ENCODE measurements around the gene TMC5. TPM values are rescaled to one million over a fixed set of nuclear protein-coding genes. Genes with fewer than 3 reads are reported as not detected.

TMC5 gene
- polyA plus RNA-seq, 1 experiment, result not detected

DNA sequence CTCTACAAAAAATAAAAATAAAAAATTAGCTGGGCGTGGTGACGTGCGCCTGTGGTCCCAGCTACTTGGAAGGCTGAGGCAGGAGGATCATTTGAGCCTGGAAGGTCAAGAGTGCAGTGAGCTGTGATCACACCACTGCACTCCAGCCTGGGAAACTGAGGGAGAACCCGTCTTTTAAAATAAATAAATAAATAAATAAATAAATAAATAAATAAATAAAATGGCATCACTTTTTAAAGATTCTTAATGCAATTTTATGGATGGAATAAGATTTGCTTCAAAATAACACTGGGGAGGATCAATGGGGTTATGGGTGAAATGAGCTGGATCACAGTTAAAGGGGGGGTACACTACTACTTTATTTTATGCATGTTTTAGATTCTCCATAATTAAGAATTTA is 89.3 kb downstream of the TMC5 start:
- POLR2A ChIA-PET, result no interaction called here
- CTCF ChIA-PET, result interaction anchor here (1.2 kb wide), 1 partner anchor 421 kb away, joined by 3 read pairs; no protein-coding TSS in a partner anchor
- Histone ChIP-seq H3K27ac (ENCODE audit: low read depth, low read length) (no peak overlapping the region), H3K27me3 (ENCODE audit: control insufficient read depth, insufficient read depth, low read length) (no peaks in the 10 kb centered on the region), H3K9me3 (ENCODE audit: control insufficient read depth, insufficient read depth, low read length) (no peaks in the 10 kb centered on the region), H3K4me3 (ENCODE audit: low read depth, low read length) (no peak overlapping the region)
- TF ChIP-seq, protein P1, sequence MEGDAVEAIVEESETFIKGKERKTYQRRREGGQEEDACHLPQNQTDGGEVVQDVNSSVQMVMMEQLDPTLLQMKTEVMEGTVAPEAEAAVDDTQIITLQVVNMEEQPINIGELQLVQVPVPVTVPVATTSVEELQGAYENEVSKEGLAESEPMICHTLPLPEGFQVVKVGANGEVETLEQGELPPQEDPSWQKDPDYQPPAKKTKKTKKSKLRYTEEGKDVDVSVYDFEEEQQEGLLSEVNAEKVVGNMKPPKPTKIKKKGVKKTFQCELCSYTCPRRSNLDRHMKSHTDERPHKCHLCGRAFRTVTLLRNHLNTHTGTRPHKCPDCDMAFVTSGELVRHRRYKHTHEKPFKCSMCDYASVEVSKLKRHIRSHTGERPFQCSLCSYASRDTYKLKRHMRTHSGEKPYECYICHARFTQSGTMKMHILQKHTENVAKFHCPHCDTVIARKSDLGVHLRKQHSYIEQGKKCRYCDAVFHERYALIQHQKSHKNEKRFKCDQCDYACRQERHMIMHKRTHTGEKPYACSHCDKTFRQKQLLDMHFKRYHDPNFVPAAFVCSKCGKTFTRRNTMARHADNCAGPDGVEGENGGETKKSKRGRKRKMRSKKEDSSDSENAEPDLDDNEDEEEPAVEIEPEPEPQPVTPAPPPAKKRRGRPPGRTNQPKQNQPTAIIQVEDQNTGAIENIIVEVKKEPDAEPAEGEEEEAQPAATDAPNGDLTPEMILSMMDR (IDR thresholded peaks at IDR 0.05; ENCODE audit: low read depth, low read length), result no peak
- DNase-seq (ENCODE audit: low read depth, low spot score), result no peak

DNA sequence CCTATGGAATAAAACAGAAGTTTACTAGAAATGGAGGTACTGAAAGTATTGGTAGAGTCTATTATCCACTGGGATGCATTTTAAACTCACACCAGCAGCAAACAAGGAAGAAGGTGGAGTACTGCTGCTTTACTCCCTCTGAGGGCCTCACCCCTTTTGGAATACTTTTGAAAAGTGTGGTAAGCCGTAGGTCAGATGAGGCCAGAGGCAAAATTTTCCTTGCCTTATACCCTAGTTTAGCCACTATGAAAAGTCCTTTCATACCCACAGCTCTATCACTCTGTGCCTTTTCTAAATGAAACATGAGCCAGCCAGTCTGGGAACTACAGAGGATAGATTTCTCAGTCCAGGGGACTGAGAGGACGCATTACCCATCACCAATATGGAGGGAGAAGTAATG is 90.2 kb downstream of the TMC5 start:
- Histone ChIP-seq H3K9me3 (ENCODE audit: control insufficient read depth, insufficient read depth, low read length) (no peaks in the 10 kb centered on the region), H3K4me3 (ENCODE audit: low read depth, low read length) (no peak overlapping the region), H3K27me3 (ENCODE audit: control insufficient read depth, insufficient read depth, low read length) (no peaks in the 10 kb centered on the region), H3K27ac (ENCODE audit: low read depth, low read length) (no peak overlapping the region)
- ChIA-PET POLR2A (no interaction called here), CTCF (interaction anchor here (1.0 kb wide), 1 partner anchor 421 kb away, joined by 3 read pairs; no protein-coding TSS in a partner anchor)
- TF ChIP-seq, protein P1 (IDR thresholded peaks at IDR 0.05; ENCODE audit: low read depth, low read length), result no peak
- DNase-seq (ENCODE audit: low read depth, low spot score), result no peak

- Histone ChIP-seq H3K9me3 (ENCODE audit: control insufficient read depth, insufficient read depth, low read length) (no peaks in the 10 kb centered on the region), H3K27me3 (ENCODE audit: control insufficient read depth, insufficient read depth, low read length) (no peaks in the 10 kb centered on the region), H3K4me3 (ENCODE audit: low read depth, low read length) (no peak overlapping the region), H3K27ac (ENCODE audit: low read depth, low read length) (no peak overlapping the region)
- ChIA-PET POLR2A (no interaction called here), CTCF (interaction anchor here (1.2 to 7.8 kb wide), 3 partner anchors 9 to 395 kb away, joined by 4 to 70 read pairs (median 5); partner anchors contain the start of gene VPS35L)
- DNase-seq (ENCODE audit: low read depth, low spot score), result no peak
- TF ChIP-seq, protein P1 (IDR thresholded peaks at IDR 0.05; ENCODE audit: low read depth, low read length), result no peak
Measured at GRCh38 chr16:19512297-19512696, 94.6 kb downstream of the TMC5 start.

- ChIA-PET CTCF (interaction anchor here (0.6 to 7.8 kb wide), 4 partner anchors 11 to 580 kb away, joined by 3 to 70 read pairs (median 4); no protein-coding TSS in a partner anchor), POLR2A (no interaction called here)
- Histone ChIP-seq H3K4me3 (ENCODE audit: low read depth, low read length) (no peak overlapping the region), H3K9me3 (ENCODE audit: control insufficient read depth, insufficient read depth, low read length) (no peaks in the 10 kb centered on the region), H3K27ac (ENCODE audit: low read depth, low read length) (no peak overlapping the region), H3K27me3 (ENCODE audit: control insufficient read depth, insufficient read depth, low read length) (no peaks in the 10 kb centered on the region)
- DNase-seq (ENCODE audit: low read depth, low spot score), result no peak
- TF ChIP-seq, protein P1 (IDR thresholded peaks at IDR 0.05; ENCODE audit: low read depth, low read length), result no peak
Measured at GRCh38 chr16:19513377-19514053, 95.8 kb downstream of the TMC5 start.

- DNase-seq (ENCODE audit: low read depth, low spot score), result no peak
- Histone ChIP-seq H3K27me3 (ENCODE audit: control insufficient read depth, insufficient read depth, low read length) (no peaks in the 10 kb centered on the region), H3K27ac (ENCODE audit: low read depth, low read length) (no peak overlapping the region), H3K4me3 (ENCODE audit: low read depth, low read length) (no peak overlapping the region), H3K9me3 (ENCODE audit: control insufficient read depth, insufficient read depth, low read length) (no peaks in the 10 kb centered on the region)
- ChIA-PET CTCF (interaction anchor here (1.2 to 7.8 kb wide), 2 partner anchors 13 to 39 kb away, joined by 4 to 70 read pairs; partner anchors contain the start of gene VPS35L), POLR2A (no interaction called here)
- TF ChIP-seq, protein P1 (IDR thresholded peaks at IDR 0.05; ENCODE audit: low read depth, low read length), result no peak
Measured at GRCh38 chr16:19515757-19516156, 98.1 kb downstream of the TMC5 start.

Data from AG04450 (cell line).